Measurements from ENCODE around the gene ARPC1B.

DNA sequence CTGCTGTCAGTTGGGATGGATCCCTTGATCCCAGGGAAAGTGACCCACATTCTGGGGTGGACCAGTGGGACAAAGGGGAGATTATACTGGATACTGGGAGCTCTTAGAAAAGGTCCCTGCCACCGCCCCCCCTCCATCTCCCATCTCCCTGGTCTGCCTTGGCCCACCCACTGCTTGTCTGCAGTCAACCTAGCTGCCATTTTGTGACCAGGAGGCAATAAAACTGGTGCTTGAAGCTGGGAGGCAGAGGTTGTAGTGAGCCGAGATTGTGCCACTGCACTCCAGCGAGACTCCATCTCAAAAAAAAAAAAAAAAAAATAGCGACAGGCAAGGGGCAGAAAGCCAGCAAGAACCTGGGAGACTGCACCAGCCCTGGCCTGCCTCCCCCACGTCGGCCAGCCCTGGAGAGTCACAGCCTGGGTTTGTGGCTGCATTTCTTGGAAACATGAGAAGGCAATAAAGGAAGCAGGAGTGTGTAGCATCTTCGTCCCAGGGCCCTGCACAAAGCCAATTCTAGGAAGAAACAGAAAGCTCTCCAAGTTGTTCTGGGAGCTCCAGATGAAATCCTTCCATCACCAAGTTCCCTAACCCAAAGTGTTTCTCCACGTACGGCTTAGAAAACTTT, 4.7 kb upstream of the ARPC1B start:
- TF ChIP-seq, protein P1, sequence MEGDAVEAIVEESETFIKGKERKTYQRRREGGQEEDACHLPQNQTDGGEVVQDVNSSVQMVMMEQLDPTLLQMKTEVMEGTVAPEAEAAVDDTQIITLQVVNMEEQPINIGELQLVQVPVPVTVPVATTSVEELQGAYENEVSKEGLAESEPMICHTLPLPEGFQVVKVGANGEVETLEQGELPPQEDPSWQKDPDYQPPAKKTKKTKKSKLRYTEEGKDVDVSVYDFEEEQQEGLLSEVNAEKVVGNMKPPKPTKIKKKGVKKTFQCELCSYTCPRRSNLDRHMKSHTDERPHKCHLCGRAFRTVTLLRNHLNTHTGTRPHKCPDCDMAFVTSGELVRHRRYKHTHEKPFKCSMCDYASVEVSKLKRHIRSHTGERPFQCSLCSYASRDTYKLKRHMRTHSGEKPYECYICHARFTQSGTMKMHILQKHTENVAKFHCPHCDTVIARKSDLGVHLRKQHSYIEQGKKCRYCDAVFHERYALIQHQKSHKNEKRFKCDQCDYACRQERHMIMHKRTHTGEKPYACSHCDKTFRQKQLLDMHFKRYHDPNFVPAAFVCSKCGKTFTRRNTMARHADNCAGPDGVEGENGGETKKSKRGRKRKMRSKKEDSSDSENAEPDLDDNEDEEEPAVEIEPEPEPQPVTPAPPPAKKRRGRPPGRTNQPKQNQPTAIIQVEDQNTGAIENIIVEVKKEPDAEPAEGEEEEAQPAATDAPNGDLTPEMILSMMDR (IDR thresholded peaks at IDR 0.05), result no peak
- no peak for TF ChIP-seq POLR2A (IDR thresholded peaks at IDR 0.05)

All from body of pancreas (tissue), 4 donors.